GM19324 (cell line): ENCODE data around the gene FNDC3B.

Experiments used
- ATAC-seq: cut with Tn5 transposase; IDR thresholded peaks from one replicate; pipeline ENCODE4 v1.9.1; 2021; ENCODE audit warnings: mild to moderate bottlenecking, moderate library complexity; ENCODE audit not compliant: unreplicated experiment, low FRiP score

The FNDC3B gene

GRCh38 chr3:172182797-172183196 lies 143.4 kb downstream of the FNDC3B start:
- no peak for ATAC-seq

DNA sequence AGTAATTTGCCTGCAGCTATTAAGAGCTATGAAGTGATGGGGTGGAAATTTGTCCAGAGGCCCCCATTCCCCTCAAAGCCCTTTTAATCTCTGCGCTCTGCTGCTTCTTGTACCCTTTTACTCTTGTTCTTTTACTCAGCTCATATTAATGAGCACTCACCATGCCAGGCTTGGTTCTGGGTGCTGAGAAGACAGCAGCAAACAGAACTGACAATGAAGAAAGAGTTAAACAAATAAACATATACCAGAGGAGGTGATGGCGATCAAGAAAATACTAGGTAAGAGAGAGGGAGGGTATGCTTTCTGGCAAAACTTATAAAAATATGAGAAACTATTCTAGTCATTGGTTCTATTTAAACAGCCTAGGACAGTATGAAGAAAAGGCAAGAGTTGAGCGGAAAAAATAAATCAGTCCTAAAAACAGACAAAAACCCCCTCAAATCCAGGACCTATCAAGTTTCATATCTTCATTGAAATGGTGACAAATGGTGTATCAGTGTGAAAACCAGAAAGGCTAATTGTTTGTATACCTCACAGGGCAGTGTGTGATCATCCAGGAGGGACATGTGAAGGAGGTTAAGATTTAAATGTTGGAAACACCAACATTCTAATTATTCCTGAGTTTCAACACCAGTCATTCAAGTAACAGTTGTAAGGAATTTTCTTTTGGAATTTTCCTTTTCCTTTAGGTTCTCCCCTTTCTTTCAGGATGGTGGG lies 144.9 kb downstream of the FNDC3B start:
- ATAC-seq, result no peak

DNA sequence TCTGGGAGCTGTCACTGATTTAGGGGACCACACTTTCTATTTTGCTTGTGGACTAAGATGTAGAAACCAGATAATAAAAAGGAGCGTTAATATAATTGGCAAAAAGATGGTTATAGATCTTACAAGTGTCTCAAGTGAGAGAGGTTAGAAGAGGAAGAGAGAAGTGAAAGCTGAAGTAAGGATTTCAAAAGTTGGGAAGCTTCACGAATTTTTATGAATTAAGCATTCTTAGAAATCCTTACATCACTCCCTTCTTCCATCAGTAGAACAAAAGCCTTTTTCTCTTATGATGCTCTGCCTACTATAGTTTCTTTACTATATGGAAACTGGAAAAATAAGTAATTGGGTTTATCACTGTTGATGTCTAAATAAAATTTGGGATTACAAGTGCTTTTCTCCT lies 146.5 kb downstream of the FNDC3B start:
- ATAC-seq, result no peak

- ATAC-seq, result no peak
These were observed 147.2 kb downstream of the FNDC3B start for GRCh38 chr3:172186607-172187006.

DNA sequence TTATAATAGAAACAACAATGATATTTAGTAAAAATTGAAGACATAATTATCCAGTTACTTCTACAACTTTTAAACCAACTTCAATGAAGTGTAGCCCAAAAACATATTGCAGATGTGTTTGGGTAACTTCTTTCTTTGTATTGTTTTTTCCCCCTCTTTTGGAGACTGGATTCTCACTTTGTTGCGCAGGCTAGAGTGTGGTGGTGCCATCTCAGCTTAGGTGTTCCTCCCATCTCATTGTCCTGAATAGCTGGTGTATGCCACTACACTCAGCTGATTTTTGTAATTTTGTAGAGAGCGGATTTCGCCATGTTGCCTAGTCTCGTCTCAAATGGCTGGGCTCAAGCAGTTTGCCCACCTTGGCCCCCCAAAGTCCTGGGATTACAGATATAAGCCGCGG lies 148.1 kb downstream of the FNDC3B start:
- ATAC-seq, result no peak

DNA sequence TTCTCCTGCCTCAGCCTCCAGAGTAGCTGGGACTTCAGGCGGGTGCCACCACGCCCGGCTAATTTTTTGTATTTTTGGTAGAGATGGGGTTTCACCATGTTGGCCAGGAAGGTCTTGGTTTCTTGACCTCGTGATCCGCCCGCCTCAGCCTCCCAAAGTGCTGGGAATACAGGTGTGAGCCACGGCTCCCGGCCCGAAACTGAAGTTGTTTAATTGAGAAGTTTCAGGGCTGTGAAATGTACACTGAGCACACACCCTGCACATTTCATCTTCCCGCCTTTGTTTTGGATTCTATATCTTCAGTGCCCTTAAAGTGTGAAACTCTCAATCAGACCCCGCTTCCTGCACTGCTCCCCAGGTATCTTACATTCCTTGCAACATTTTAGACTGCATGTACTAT lies 149.1 kb downstream of the FNDC3B start:
- ATAC-seq, result no peak

GRCh38 chr3:172189213-172189612 lies 149.8 kb downstream of the FNDC3B start:
- ATAC-seq, result no peak

DNA sequence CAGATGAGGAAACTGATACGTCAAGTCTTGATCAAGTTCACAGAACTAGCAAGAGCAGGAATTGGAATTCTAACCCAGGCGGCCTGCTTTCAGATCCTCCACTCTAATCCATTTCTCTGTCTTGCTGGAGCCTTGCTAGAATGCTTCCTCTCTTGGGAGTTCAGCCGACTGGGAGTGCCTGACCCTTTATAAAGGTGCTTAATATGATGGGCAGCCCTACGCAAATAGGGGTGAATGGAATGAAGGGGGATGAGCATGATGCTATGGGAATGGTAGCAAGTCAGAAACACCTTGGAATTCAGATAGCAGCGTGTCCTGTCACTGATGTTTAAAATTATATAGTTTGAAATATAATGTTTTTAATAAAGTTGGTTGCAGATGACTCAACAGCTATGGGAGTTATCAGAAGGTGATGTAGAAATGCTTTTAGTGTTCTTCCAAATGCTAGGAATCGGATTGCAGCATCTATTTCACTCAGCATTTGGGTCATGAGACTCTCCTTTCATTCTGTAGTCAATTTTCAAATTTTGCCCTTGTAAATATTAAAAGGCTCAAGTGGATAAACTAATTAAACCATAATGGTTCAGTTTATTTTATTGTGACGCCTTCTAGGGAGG lies 150.7 kb downstream of the FNDC3B start:
- ATAC-seq, result no peak

GRCh38 chr3:172190980-172191379 lies 151.6 kb downstream of the FNDC3B start:
- no peak for ATAC-seq

- no peak for ATAC-seq
These were observed 152.3 kb downstream of the FNDC3B start for GRCh38 chr3:172191629-172192028.

- no peak for ATAC-seq
These were observed 153.5 kb downstream of the FNDC3B start for GRCh38 chr3:172192830-172193415.

DNA sequence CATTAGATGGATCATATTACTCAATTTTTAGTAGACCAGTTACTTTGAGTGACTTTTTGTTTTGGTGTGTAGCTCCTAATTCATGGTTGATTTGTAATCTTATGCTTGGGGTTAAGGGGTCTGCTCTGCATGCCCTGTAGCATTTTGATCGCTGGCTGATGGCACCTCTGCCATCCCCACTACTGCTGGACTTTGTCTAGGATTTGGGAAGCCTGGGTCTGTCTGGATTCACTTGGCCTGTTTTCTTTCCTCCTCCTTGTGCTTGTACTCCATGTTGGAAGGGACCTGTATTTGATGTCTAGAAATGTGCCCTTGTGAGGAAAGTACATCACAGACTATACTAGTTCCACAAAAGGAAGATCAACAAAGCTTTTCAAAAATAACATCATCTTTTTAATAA lies 154.1 kb downstream of the FNDC3B start:
- no peak for ATAC-seq

DNA sequence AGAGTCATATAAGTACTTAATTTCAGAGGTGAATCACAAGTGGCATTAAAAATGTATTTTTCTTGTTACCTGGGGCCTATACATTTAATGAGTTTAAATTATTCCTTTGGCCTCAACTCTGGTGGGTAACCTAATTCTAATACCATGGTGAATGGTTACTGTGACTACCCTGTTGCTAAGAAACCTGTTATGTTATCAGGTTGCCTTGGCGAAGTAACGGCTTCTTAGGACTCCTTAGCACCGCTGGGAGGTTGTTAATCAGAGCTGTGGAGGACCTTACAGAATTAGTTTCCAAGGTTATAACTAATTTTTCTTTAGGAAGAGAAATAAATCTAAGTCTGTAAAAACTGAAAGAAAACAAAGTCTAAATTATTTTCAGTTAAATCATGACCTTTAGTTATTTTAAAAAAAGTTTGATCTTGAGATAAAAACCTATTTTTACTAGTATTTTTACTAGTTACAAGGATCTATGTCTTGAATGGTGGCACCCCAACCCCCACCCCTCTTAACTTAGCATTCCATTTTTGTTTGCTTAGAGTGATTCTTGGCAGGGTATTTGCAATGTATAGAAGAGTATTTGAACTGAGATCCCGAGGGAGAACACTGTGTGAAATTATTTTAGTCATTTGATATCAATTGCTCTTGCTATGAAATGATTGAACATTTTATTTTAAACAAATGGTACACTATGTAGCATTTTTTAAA lies 155.5 kb downstream of the FNDC3B start:
- no peak for ATAC-seq

GRCh38 chr3:172195407-172195754 lies 156.0 kb downstream of the FNDC3B start:
- no peak for ATAC-seq

DNA sequence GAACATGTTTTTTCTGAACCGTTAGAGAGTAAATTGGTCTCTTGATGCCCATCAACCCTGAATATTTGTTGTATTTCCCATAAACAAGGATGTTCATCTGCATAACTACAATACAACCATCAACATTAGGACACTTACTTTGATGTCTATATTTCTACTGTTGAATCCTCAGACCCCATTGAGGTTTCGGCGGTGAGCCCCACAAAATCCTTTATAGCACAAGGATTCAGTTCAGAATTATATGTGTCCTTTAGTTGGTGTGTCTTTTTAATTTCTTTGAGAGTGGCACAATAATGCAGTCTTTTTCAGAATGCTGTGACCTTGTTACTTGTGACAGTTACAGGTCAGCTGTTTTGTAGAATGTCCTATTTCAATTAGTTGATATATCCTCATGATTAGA lies 158.0 kb downstream of the FNDC3B start:
- no peak for ATAC-seq

DNA sequence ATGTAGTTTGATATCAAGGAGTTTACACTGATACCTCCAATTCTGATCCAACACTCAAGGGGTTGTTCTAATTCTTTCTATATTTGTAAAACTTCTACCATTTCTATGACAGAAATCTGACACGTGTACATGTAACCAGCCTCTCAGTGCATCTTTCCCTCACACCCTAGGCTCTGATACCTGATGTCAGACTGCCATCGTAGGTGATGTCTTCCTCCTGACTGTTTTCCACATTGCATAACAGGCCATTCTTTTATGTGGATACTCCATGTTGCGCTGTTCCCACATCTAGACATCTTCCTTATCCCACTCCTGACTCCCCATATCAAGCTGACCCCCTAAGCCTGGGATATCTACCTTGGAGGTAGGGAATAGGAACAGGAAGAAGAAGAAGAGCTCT lies 159.1 kb downstream of the FNDC3B start:
- ATAC-seq, result no peak

GRCh38 chr3:172199850-172200369 lies 160.5 kb downstream of the FNDC3B start:
- no peak for ATAC-seq

GRCh38 chr3:172201136-172201869 lies 161.9 kb downstream of the FNDC3B start:
- ATAC-seq, result no peak

DNA sequence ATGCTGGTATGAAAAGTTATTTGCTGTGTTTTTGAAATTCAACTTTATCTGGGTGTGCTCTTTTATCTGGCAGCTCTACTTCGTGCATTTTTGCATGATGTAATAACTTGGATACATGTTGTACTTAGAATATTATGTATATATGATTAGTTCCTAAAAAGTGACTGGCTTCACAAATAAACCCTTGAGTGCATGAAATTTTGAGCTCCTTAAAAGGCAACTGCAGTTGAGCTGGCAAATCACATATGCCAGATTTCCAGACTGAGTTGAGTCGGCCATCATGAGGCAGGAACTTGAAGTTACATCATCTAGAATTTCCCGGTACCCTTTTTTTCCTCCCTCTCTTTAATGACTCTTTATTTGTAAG lies 162.5 kb downstream of the FNDC3B start:
- no peak for ATAC-seq

DNA sequence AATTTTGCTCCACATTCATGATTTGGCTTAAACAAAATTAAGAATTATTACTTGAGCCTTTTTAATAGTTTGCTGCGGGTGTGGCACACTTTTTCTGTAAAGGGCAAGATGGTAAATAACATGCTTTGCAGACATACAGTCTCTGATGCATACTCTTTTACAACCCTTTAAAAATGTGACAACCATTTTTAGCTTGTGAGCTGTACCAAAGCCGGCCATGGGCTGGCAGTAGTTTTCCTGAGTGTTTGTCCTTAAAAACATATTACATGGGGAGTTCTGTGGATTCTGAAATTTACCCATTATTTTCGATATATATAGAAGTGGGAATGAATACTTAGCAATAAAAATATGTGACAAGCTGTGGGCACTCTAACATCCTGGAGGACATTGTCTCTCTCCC lies 163.4 kb downstream of the FNDC3B start:
- ATAC-seq, result no peak
